DOHH2 (cell line): ENCODE data around the gene TIAM2.
"Not testable (repeated sequence)": the region's sequence is repeated elsewhere in the genome, so short reads cannot be mapped to it uniquely, and the experiment has no call there.

Source experiments
- H3F3A ChIP-seq: fragments of 200-600 bp; sonication (generic), shearing (Covaris generic); 2 replicates; pipeline ENCODE4 v1.6.0; 2016; ENCODE audit warnings: antibody characterized with exemption, mild to moderate bottlenecking; ENCODE audit not compliant: control insufficient read depth, insufficient read depth
- H3K27ac ChIP-seq: fragments of 200-600 bp; sonication (generic); 2 replicates; pipeline ENCODE4 v1.5.1; 2014; ENCODE audit warnings: low read depth, mild to moderate bottlenecking, low read length, moderate library complexity
- H3K27me3 ChIP-seq: fragments of 200-600 bp; sonication (generic); 2 replicates; pipeline ENCODE4 v1.6.1; 2014; ENCODE audit warnings: mild to moderate bottlenecking, low read length, mixed read lengths; ENCODE audit not compliant: control insufficient read depth
- H3K36me3 ChIP-seq: fragments of 200-600 bp; sonication (generic); 2 replicates; pipeline ENCODE4 v1.6.1; 2014; ENCODE audit warnings: mild to moderate bottlenecking, low read length, moderate library complexity, mixed read lengths; ENCODE audit not compliant: control insufficient read depth
- H3K4me1 ChIP-seq: fragments of 200-600 bp; sonication (generic); 2 replicates; pipeline ENCODE4 v1.6.1; 2014; ENCODE audit warnings: mild to moderate bottlenecking, low read length, mixed read lengths; ENCODE audit not compliant: control insufficient read depth
- H3K4me2 ChIP-seq: fragments of 200-600 bp; sonication (generic); 2 replicates; pipeline ENCODE4 v1.6.0; 2014; ENCODE audit warnings: mild to moderate bottlenecking, low read length, moderate library complexity
- H3K4me3 ChIP-seq: fragments of 200-600 bp; sonication (generic); 2 replicates; pipeline ENCODE4 v1.5.1; 2014; ENCODE audit warnings: mild to moderate bottlenecking, low read length, mixed read lengths
- H3K79me2 ChIP-seq: fragments of 200-600 bp; sonication (generic); 2 replicates; pipeline ENCODE4 v1.6.1; 2014; ENCODE audit warnings: mild to moderate bottlenecking, low read length, mixed read lengths; ENCODE audit not compliant: control insufficient read depth
- H3K9me2 ChIP-seq: fragments of 200-600 bp; sonication (generic); replicated peaks from 2 replicates; pipeline ENCODE4 v1.6.1; 2014; ENCODE audit warnings: mild to moderate bottlenecking, low read length, mixed read lengths; ENCODE audit not compliant: control insufficient read depth
- H3K9me3 ChIP-seq: fragments of 200-600 bp; sonication (generic); 2 replicates; pipeline ENCODE4 v1.6.1; 2014; ENCODE audit warnings: antibody characterized with exemption, low read length, mixed read lengths; ENCODE audit not compliant: control insufficient read depth, insufficient read depth
- H4K20me1 ChIP-seq: fragments of 200-600 bp; sonication (generic); 2 replicates; pipeline ENCODE4 v1.6.0; 2014; ENCODE audit warnings: low read depth, mild to moderate bottlenecking, antibody characterized with exemption, low read length, moderate library complexity; ENCODE audit not compliant: control insufficient read depth, insufficient read depth
- EZH2phosphoT487 ChIP-seq: fragments of 200-600 bp; sonication (generic); IDR thresholded peaks from 2 replicates; pipeline ENCODE4 v1.6.1; 2017; ENCODE audit warnings: borderline replicate concordance, mild to moderate bottlenecking, antibody characterized with exemption, low read length, moderate library complexity, mixed read lengths
- TF ChIP-seq, protein P1 (sequence below): fragments of 200-600 bp; sonication (generic); IDR thresholded peaks from one replicate; pipeline ENCODE4 v1.5.1; 2014; ENCODE audit warnings: antibody characterized with exemption, mild to moderate bottlenecking, low read depth, low read length; ENCODE audit not compliant: poor library complexity, severe bottlenecking

The TIAM2 gene

DNA sequence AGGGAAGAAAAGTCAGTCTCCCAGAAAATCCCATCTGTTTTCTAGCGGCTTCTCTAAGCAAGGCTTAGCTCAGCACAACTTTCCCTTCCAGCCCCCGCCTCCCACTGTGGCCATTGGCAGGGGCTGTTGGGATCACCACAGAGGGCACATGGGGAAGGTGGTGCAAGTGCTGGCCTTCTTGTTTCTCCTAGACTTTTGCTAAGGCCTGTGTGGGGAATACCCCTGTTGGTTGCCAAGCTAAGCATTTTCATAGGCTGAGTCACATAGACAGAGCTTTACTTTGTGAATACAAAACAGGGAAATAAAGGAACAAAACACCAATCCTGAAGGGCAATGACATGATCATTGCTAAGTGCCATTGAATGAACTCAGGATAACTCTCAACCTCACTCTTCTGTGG lies 32.4 kb upstream of the TIAM2 start:
- Histone ChIP-seq H3K4me2 (no peak overlapping the region), H3K27ac (no peak overlapping the region), H4K20me1 (no peaks in the 10 kb centered on the region), H3K36me3 (no peaks in the 10 kb centered on the region), H3F3A (no peaks in the 10 kb centered on the region), H3K27me3 (no peaks in the 10 kb centered on the region), H3K79me2 (no peaks in the 10 kb centered on the region), H3K4me3 (no peak overlapping the region), H3K4me1 (no peaks in the 10 kb centered on the region), H3K9me3 (no peaks in the 10 kb centered on the region), H3K9me2 (no peaks in the 10 kb centered on the region)
- TF ChIP-seq, protein P1, sequence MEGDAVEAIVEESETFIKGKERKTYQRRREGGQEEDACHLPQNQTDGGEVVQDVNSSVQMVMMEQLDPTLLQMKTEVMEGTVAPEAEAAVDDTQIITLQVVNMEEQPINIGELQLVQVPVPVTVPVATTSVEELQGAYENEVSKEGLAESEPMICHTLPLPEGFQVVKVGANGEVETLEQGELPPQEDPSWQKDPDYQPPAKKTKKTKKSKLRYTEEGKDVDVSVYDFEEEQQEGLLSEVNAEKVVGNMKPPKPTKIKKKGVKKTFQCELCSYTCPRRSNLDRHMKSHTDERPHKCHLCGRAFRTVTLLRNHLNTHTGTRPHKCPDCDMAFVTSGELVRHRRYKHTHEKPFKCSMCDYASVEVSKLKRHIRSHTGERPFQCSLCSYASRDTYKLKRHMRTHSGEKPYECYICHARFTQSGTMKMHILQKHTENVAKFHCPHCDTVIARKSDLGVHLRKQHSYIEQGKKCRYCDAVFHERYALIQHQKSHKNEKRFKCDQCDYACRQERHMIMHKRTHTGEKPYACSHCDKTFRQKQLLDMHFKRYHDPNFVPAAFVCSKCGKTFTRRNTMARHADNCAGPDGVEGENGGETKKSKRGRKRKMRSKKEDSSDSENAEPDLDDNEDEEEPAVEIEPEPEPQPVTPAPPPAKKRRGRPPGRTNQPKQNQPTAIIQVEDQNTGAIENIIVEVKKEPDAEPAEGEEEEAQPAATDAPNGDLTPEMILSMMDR = no peak
- TF ChIP-seq EZH2phosphoT487 = no peak

- not testable (repeated sequence) for H3K27ac ChIP-seq, H3K4me2 ChIP-seq, H3K36me3 ChIP-seq, H3K79me2 ChIP-seq, H3K9me2 ChIP-seq, H3K4me3 ChIP-seq, H3F3A ChIP-seq, H3K9me3 ChIP-seq, H3K27me3 ChIP-seq, H3K4me1 ChIP-seq, H4K20me1 ChIP-seq
These were observed 28.9 kb upstream of the TIAM2 start for GRCh38 chr6:154966065-154966770.

DNA sequence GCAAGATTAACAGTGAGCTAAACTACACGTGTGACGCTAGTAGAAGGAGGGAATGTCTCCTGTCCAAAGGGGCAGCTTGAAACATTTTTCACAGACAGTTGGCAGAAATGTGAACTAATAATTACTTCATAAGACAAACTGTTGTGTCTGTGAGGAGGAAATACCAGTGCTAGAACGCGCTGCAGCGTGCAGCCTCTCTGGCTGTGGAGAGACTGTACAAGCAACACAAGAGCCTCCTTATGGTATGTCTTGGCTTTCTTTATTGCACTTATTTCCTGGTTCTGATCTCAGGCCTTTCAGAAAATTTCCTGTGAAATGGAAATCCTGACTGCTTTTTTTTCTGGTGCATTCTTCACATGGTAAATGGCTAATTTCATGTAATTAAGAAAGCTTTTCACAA lies 25.3 kb upstream of the TIAM2 start:
- TF ChIP-seq, protein P1 = no peak
- TF ChIP-seq EZH2phosphoT487 = no peak
- H3K27ac ChIP-seq = no peak overlapping the region
- H4K20me1 ChIP-seq = no peaks in the 10 kb centered on the region
- H3K4me1 ChIP-seq = peaks cover 7% of the 10 kb centered on the region
- H3K9me2 ChIP-seq = no peaks in the 10 kb centered on the region
- H3K27me3 ChIP-seq = 0 out of 2 replicates have a peak, but pooled peaks cover 2% of the 10 kb centered on the region
- H3K4me3 ChIP-seq = no peak overlapping the region
- H3K36me3 ChIP-seq = no peaks in the 10 kb centered on the region
- no peak overlapping the region for H3K4me2 ChIP-seq
- H3K9me3 ChIP-seq = no peaks in the 10 kb centered on the region
- H3F3A ChIP-seq = no peaks in the 10 kb centered on the region
- H3K79me2 ChIP-seq = no peaks in the 10 kb centered on the region

DNA sequence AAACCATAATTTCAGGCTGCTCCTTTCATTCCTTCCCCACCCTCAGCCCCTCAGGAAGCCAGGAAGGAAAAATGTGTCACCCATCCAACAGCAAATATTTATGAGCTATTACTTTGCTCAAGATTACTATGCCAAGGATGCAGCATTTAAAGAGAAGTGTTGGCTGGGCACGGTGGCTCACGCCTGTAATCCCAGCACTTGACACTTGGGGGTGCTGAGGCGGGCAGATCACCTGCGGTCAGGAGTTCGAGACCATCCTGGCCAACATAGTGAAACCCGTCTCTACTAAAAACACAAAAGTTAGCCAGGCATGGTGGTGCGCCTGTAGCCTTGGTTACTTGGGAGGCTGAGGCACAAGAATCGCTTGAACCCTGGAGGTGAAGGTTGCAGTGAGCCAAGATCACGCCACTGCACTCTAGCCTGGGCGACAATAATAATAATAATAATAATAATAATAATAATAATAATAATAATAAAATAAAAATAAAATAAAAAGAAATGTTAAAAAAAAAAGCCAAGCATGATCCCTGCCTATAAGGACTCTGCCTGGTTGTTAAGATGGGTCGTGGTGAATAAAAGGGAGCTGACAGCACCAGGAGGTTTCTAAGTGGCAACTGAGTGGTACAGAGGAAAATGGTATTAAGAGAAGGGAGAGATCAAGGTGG lies 20.5 kb upstream of the TIAM2 start:
- Histone ChIP-seq H3K36me3 (no peaks in the 10 kb centered on the region), H3K4me1 (peaks cover 7% of the 10 kb centered on the region), H3K9me2 (no peaks in the 10 kb centered on the region), H3F3A (no peaks in the 10 kb centered on the region), H3K27me3 (0 out of 2 replicates have a peak, but pooled peaks cover 2% of the 10 kb centered on the region), H3K79me2 (no peaks in the 10 kb centered on the region), H3K4me3 (no peak overlapping the region), H3K4me2 (no peak overlapping the region), H4K20me1 (no peaks in the 10 kb centered on the region), H3K27ac (no peak overlapping the region), H3K9me3 (no peaks in the 10 kb centered on the region)
- TF ChIP-seq, protein P1 = no peak
- no peak for TF ChIP-seq EZH2phosphoT487
